Epithelial cell of umbilical artery (primary cell): ENCODE results near the gene TEFM. TPM values are rescaled to one million over a fixed set of nuclear protein-coding genes. Genes with fewer than 3 reads are reported as not detected.

Source experiments
- total RNA-seq: library from RNA; depleted of rRNA; stranded (reverse); fragments of >200 nt; gene quantifications from 2 replicates; pipeline ENCODE4 v1.2.3, GENCODE V29; 2014

TEFM gene, protein sequence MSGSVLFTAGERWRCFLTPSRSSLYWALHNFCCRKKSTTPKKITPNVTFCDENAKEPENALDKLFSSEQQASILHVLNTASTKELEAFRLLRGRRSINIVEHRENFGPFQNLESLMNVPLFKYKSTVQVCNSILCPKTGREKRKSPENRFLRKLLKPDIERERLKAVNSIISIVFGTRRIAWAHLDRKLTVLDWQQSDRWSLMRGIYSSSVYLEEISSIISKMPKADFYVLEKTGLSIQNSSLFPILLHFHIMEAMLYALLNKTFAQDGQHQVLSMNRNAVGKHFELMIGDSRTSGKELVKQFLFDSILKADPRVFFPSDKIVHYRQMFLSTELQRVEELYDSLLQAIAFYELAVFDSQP
- 9.7 and 19.0 TPM in 2 replicates for total RNA-seq

DNA sequence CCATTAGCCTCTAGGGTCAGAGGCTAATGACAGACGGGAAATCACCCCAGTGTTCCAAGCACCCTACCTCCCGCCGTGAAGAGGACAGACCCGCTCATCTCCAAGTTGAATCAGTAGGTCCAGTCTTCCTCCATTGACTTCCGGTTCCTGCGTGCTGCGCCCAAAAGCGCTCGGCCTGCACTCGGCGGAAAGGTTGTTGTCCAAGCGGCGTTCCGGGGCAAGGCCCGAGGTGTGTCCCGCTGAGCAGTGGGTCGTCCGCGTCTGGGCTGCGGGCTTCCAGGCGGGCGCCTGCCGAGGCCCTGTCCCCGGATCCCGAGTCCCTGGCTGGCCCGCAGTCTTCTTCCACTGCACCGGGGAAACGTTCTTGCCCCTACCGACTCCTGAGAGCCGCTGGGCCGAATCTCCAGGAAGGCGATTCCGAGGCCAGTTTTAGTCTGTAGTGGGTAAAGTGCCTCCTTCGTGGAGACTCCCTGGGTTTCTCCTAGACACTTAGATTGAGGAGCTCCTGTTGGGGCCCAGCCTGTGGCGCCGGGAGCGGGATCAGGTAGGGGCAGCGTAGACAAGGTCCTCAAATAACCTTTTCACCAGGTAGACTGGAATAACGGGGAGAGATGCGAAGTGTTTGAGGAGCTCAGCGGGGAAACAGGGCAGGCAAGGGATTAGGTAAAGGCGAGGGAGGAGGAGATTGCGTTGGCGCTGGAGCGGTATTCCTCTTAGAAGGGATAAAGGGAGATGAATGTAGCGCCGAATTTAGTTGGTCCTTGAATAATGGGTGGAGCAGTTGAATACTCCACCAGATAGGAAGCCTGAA lies at the start of gene TEFM:
TEFM (minus strand) TSS at position 138 of the 811 bp plus-strand sequence; CDS start at position 98, 40 bp downstream.

DNA sequence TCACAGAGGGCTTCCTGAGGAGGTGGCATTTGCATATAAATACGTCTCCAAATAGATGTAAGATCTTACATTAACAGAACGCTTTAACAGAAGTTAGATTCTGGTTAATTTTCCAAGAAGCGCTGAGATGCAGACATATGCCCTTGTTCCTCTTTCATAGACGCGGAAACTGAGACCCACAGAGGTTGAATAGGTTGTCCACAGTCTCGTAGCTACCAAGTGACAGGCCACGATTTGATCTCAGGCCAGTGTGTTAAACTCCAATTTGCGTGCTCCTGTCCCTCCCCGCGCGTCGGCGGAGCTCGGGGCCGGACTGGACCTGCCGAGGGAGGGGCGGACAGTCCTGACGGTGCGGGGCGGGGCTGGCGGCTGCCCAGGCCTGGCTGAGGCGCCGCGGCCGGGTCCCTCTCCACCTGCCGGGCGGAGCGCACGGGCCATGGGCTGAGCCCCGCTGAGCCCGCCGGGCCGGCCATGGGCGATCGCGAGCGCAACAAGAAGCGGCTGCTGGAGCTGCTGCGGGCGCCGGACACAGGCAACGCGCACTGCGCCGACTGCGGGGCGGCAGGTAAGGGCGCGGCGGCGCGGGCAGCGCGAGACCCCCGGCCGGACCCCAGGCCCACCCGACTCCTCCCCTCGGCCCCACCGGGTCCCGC lies 15.6 kb upstream of the TEFM start, which contains the start of gene ADAP2:
ADAP2 (plus strand) TSS at position 402 of the 653 bp plus-strand sequence; CDS start at position 472, 70 bp downstream.

Other genes with a start within 250 kb of the TEFM start
- gene CRLF3, start 81.5 kb downstream of the TEFM start, total RNA-seq: 23.7 and 29.9 TPM in 2 replicates
- 3.6 and 4.4 TPM in 2 replicates for gene ATAD5, start 74.3 kb downstream of the TEFM start, total RNA-seq
- 0.15 TPM in 1 of 2 replicates, not detected in the other for gene ADAP2, start 15.7 kb upstream of the TEFM start, total RNA-seq
- 6.1 and 7.1 TPM in 2 replicates for gene RNF135, start 64.8 kb upstream of the TEFM start, total RNA-seq
- gene NF1, start 188.7 kb upstream of the TEFM start, total RNA-seq: 24.7 and 33.1 TPM in 2 replicates